HUDEP-2 (cell line): Measurements from ENCODE around the gene PCDHB8.
"Not testable (repeated sequence)": the region's sequence is repeated elsewhere in the genome, so short reads cannot be mapped to it uniquely, and the experiment has no call there.

Source experiments
- DNase-seq, 76 experiments: peaks; one replicate each; lab custom pipeline; 2025; ENCODE audit not compliant: unreplicated experiment in 76 of 76; lab: John Stamatoyannopoulos, UW

PCDHB8 gene

GRCh38 chr5:141224844-141225243, 47.3 kb downstream of the PCDHB8 start:
- not testable (repeated sequence) for DNase-seq

DNA sequence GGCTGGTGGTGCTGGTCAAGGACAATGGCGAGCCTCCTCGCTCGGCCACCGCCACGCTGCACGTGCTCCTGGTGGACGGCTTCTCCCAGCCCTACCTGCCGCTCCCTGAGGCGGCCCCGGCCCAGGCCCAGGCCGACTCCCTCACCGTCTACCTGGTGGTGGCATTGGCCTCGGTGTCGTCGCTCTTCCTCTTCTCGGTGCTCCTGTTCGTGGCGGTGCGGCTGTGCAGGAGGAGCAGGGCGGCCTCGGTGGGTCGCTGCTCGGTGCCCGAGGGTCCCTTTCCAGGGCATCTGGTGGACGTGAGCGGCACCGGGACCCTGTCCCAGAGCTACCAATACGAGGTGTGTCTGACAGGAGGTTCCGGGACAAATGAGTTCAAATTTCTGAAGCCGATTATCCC, 47.8 kb downstream of the PCDHB8 start:
- not testable (repeated sequence) for DNase-seq
